Measurements from ENCODE around the gene ASIP. TPM values are rescaled to one million over a fixed set of nuclear protein-coding genes. Genes with fewer than 3 reads are reported as not detected.

Gene ASIP
- polyA plus RNA-seq, 1 donor (not counting 4 experiments of a cell fraction or from before 2014, with no cell fraction given): not detected

DNA sequence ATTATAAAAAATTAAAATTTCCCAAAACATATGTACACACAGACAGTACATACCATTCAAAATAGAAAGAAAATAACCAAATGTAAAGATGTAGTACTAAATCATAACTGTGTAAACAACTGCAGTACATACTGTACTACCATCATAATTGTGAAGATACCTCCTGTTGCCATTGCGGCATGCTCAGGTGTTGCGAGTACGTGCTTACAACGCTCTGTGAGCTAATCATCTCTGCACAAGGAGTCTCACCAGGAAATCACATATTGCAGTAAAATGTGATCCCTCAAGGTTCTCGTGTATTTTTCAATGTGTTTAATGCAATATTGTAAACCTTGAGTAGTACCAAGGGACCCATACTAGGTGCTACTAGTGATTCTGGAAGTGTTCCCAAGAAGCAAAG lies 22.9 kb downstream of the ASIP start:
- dilution Hi-C loops (cut with MboI; ENCODE audit: extremely low pct_ligation_motif_present, low sequenced_read_pairs): no loop called here
- Histone ChIP-seq H3K36me3 (ENCODE audit: control insufficient read depth in 2 of 2, extremely low read depth in 1 of 2, insufficient read depth in 2 of 2, low read length in 2 of 2) (no peaks in the 10 kb centered on the region), H3K27me3 (ENCODE audit: control insufficient read depth, extremely low read depth, insufficient read depth, low read length) (no peaks in the 10 kb centered on the region), H3K79me2 (ENCODE audit: control insufficient read depth, insufficient read depth, low read length) (no peaks in the 10 kb centered on the region), H3K9me1 (ENCODE audit: control insufficient read depth, extremely low read depth, insufficient read depth, low read length) (no peaks in the 10 kb centered on the region), H3K9ac (ENCODE audit: control insufficient read depth, extremely low read depth, insufficient read depth, low read length) (no peak overlapping the region), H2AFZ (ENCODE audit: control insufficient read depth, low read length) (no peak overlapping the region), H4K20me1 (ENCODE audit: control insufficient read depth, extremely low read depth, insufficient read depth, low read length) (no peaks in the 10 kb centered on the region), H3K9me3 (ENCODE audit: control insufficient read depth, low read depth, low read length) (no peaks in the 10 kb centered on the region), H3K27ac (ENCODE audit: control insufficient read depth, insufficient read depth, low read length) (no peak overlapping the region), H3K4me2 (ENCODE audit: control insufficient read depth, extremely low read depth, insufficient read depth, low read depth, low read length) (no peak overlapping the region), H3K4me3 (ENCODE audit: control insufficient read depth in 2 of 3, extremely low read depth in 1 of 3, insufficient read depth in 2 of 3, low read depth in 1 of 3, low read length in 3 of 3) (no peak overlapping the region), H3K4me1 (ENCODE audit: control insufficient read depth, extremely low read depth, insufficient read depth, low read length) (no peaks in the 10 kb centered on the region)
- DNase-seq (ENCODE audit: low read depth, low spot score): no peak
- FAIRE-seq: no peak
- no peak for TF ChIP-seq EZH2 (IDR thresholded peaks at IDR 0.05; ENCODE audit: low read length)
- TF ChIP-seq, protein P1, sequence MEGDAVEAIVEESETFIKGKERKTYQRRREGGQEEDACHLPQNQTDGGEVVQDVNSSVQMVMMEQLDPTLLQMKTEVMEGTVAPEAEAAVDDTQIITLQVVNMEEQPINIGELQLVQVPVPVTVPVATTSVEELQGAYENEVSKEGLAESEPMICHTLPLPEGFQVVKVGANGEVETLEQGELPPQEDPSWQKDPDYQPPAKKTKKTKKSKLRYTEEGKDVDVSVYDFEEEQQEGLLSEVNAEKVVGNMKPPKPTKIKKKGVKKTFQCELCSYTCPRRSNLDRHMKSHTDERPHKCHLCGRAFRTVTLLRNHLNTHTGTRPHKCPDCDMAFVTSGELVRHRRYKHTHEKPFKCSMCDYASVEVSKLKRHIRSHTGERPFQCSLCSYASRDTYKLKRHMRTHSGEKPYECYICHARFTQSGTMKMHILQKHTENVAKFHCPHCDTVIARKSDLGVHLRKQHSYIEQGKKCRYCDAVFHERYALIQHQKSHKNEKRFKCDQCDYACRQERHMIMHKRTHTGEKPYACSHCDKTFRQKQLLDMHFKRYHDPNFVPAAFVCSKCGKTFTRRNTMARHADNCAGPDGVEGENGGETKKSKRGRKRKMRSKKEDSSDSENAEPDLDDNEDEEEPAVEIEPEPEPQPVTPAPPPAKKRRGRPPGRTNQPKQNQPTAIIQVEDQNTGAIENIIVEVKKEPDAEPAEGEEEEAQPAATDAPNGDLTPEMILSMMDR (optimal IDR thresholded peaks at IDR 0.05 in 1 of 3, IDR thresholded peaks at IDR 0.05 in 1 of 3, conservative IDR thresholded peaks at IDR 0.05 in 1 of 3; ENCODE audit: extremely low read depth in 1 of 3, insufficient read depth in 2 of 3, low read length in 3 of 3): no peak

DNA sequence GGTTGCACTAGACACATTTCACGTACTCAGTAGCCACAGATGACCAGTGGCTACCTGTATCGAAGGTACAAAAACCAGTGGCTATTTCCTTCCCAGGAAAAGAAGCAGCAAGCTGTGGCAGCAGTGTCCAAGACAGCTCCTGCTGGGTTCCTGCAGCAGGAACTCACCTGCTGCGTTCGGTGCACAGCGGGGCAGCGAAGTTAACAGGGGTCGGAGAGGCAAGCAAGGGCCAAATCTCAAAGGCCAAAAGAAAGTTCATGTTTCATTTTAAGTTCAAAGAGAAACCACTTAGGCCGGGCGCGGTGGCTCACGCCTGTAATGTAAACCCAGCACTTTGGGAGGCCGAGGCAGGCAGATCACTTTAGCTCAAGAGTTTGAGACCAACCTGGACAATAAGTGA lies 26.9 kb downstream of the ASIP start:
- TF ChIP-seq, protein P1 (optimal IDR thresholded peaks at IDR 0.05 in 1 of 3, IDR thresholded peaks at IDR 0.05 in 1 of 3, conservative IDR thresholded peaks at IDR 0.05 in 1 of 3; ENCODE audit: extremely low read depth in 1 of 3, insufficient read depth in 2 of 3, low read length in 3 of 3): no peak
- TF ChIP-seq EZH2 (IDR thresholded peaks at IDR 0.05; ENCODE audit: low read length): no peak
- no peak for FAIRE-seq
- dilution Hi-C loops (cut with MboI; ENCODE audit: extremely low pct_ligation_motif_present, low sequenced_read_pairs): no loop called here

More for the DNA sequence above, 26.9 kb downstream of the ASIP start:
- DNase-seq (ENCODE audit: low read depth, low spot score): no peak
- Histone ChIP-seq H3K4me1 (ENCODE audit: control insufficient read depth, extremely low read depth, insufficient read depth, low read length) (no peaks in the 10 kb centered on the region), H3K27me3 (ENCODE audit: control insufficient read depth, extremely low read depth, insufficient read depth, low read length) (no peaks in the 10 kb centered on the region), H3K4me3 (ENCODE audit: control insufficient read depth in 2 of 3, extremely low read depth in 1 of 3, insufficient read depth in 2 of 3, low read depth in 1 of 3, low read length in 3 of 3) (no peak overlapping the region), H3K9ac (ENCODE audit: control insufficient read depth, extremely low read depth, insufficient read depth, low read length) (no peak overlapping the region), H3K36me3 (ENCODE audit: control insufficient read depth in 2 of 2, extremely low read depth in 1 of 2, insufficient read depth in 2 of 2, low read length in 2 of 2) (peaks cover 0 to 3% of the 10 kb centered on the region in 2 experiments), H3K9me3 (ENCODE audit: control insufficient read depth, low read depth, low read length) (no peaks in the 10 kb centered on the region), H3K4me2 (ENCODE audit: control insufficient read depth, extremely low read depth, insufficient read depth, low read depth, low read length) (no peak overlapping the region), H3K27ac (ENCODE audit: control insufficient read depth, insufficient read depth, low read length) (no peak overlapping the region), H3K9me1 (ENCODE audit: control insufficient read depth, extremely low read depth, insufficient read depth, low read length) (no peaks in the 10 kb centered on the region), H3K79me2 (ENCODE audit: control insufficient read depth, insufficient read depth, low read length) (no peaks in the 10 kb centered on the region), H2AFZ (ENCODE audit: control insufficient read depth, low read length) (no peak overlapping the region), H4K20me1 (ENCODE audit: control insufficient read depth, extremely low read depth, insufficient read depth, low read length) (peaks cover 1% of the 10 kb centered on the region)

Measured in keratinocyte (primary cell).